ENCODE data around the gene SEMA3C. TPM values are rescaled to one million over a fixed set of nuclear protein-coding genes. Genes with fewer than 3 reads are reported as not detected.

Gene SEMA3C
- total and polyA plus RNA-seq, 9 donors = 74.4 to 270 (median 134) TPM

DNA sequence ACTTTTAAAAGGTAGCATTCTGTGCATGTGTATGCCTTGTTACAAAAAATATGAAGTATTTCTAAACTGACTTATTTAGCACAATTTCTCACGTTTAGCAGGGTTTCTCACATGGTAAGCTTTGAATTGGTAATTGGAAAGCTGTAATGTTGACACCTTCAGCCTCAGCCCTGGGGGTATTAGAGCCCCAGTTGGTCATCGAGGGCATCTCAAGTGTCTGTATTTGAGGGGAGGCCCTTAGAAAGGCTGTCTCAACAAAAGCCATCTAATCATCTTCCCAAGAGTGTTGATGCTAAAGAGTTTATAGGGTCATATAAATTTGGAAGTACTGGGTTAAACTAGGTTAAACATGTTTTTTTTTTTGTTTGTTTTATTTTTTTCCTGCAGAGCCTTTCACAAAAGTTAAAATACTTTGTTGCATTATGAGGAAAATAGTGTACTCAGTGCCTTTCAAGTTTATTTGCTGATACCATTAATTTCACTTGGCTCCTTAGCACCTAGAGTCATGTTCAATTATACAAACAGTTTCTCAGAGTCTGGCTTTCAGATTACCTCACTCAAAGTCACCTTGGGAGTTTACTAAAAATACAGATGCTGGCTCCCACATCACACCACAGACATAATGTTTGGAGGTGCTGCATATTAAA, 146.4 kb downstream of the SEMA3C start:
- Histone ChIP-seq H3K4me1 (ENCODE audit: control insufficient read depth, insufficient read depth, low read length) (no peaks in the 10 kb centered on the region), H3K27ac (ENCODE audit: low read length) (no peak overlapping the region), H3K36me3 (ENCODE audit: control insufficient read depth, insufficient read depth, low read length) (peaks cover 10% of the 10 kb centered on the region), H3K9me3 (replicated peaks; ENCODE audit: control insufficient read depth, low read depth, low read length) (no peaks in the 10 kb centered on the region), H3K27me3 (ENCODE audit: control insufficient read depth, insufficient read depth, low read length) (no peaks in the 10 kb centered on the region), H3K4me3 (ENCODE audit: low read length) (no peak overlapping the region)
- WGBS (ENCODE audit: insufficient coverage) = no CpG with 5 or more reads among the region's 2 CpGs
- peak; percentile 48 for DNase-seq

DNA sequence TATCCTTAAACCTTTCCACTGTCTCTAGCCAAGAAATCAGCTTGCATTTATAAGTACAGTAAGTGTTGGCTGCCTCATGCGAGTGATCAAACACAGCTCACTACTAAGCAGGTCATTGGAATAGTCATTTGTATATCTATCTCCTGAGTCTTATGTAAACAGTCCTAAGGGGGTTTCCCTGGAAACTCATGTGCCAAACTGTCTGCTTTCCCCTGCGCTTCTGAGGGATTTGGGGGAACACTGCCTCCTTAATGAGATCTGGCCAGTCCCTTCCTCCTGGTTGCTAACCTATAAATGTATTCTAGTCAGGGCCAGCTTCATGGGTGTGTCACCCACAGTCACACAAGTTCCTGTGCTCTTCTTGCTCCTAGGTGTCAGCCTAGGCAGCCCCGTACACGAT, 147.3 kb downstream of the SEMA3C start:
- H3K27me3 ChIP-seq (ENCODE audit: control insufficient read depth, insufficient read depth, low read length) = no peaks in the 10 kb centered on the region

DNA sequence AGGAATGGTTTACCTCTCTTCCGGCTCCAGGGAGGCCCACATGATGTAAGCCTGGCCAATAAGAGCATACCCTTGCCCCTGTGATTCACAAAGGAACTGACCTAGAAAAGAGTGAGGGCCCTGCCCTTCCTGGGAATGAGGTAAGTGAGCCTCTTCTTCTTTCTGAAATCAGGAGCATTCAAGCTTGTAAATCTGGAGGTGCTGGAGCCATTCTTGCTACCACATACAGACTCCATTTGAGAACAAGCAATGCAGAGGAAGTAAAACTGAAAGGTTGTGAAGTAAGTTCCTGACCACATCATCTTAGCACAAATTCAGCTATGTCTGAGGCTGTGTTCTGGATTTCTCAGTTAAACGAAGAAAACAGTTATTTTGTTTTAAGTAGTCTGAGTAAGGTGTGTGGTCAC, 148.2 kb downstream of the SEMA3C start:
- 100% methylated on average over 1 of the region's 2 CpGs for WGBS (ENCODE audit: insufficient coverage)
- DNase-seq = no peak
- Histone ChIP-seq H3K4me1 (ENCODE audit: control insufficient read depth, insufficient read depth, low read length) (no peaks in the 10 kb centered on the region), H3K4me3 (ENCODE audit: low read length) (no peak overlapping the region), H3K27ac (ENCODE audit: low read length) (no peak overlapping the region), H3K27me3 (ENCODE audit: control insufficient read depth, insufficient read depth, low read length) (no peaks in the 10 kb centered on the region), H3K36me3 (ENCODE audit: control insufficient read depth, insufficient read depth, low read length) (peaks cover 14% of the 10 kb centered on the region), H3K9me3 (replicated peaks; ENCODE audit: control insufficient read depth, low read depth, low read length) (no peaks in the 10 kb centered on the region)

More for the DNA sequence above, 147.3 kb downstream of the SEMA3C start:
- WGBS (ENCODE audit: insufficient coverage) = 50% methylated on average over 1 of the region's 4 CpGs
- no peaks in the 10 kb centered on the region for H3K9me3 ChIP-seq (replicated peaks; ENCODE audit: control insufficient read depth, low read depth, low read length)
- no peak overlapping the region for H3K4me3 ChIP-seq (ENCODE audit: low read length)
- peak; percentile 73 for DNase-seq
- no peaks in the 10 kb centered on the region for H3K4me1 ChIP-seq (ENCODE audit: control insufficient read depth, insufficient read depth, low read length)
- H3K27ac ChIP-seq (ENCODE audit: low read length) = no peak overlapping the region
- peaks cover 13% of the 10 kb centered on the region for H3K36me3 ChIP-seq (ENCODE audit: control insufficient read depth, insufficient read depth, low read length)

DNA sequence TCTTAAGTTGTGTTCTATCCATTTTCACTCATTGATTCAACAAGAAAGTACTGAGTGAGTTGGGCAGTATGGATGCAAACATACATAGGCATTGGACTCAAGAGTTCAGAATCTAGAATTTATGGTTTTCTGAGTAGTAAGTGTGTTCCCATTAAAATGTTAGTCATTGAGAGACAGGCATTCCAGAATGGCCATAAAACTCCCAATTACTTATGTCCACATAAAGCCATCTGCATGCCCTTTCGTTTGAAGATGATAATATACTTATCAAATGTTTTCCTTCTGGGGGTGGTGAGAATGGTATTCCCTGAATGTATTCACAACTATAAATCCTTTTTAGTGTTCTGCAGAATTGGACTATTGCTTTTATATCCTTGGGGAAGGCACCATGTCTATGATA, 148.8 kb downstream of the SEMA3C start:
- H3K4me1 ChIP-seq (ENCODE audit: control insufficient read depth, insufficient read depth, low read length) = no peaks in the 10 kb centered on the region
- no peak overlapping the region for H3K27ac ChIP-seq (ENCODE audit: low read length)
- no CpG with 5 or more reads among the region's 1 CpG for WGBS (ENCODE audit: insufficient coverage)
- H3K36me3 ChIP-seq (ENCODE audit: control insufficient read depth, insufficient read depth, low read length) = peaks cover 14% of the 10 kb centered on the region
- H3K9me3 ChIP-seq (replicated peaks; ENCODE audit: control insufficient read depth, low read depth, low read length) = no peaks in the 10 kb centered on the region
- no peak overlapping the region for H3K4me3 ChIP-seq (ENCODE audit: low read length)
- no peak for DNase-seq
- no peaks in the 10 kb centered on the region for H3K27me3 ChIP-seq (ENCODE audit: control insufficient read depth, insufficient read depth, low read length)

DNA sequence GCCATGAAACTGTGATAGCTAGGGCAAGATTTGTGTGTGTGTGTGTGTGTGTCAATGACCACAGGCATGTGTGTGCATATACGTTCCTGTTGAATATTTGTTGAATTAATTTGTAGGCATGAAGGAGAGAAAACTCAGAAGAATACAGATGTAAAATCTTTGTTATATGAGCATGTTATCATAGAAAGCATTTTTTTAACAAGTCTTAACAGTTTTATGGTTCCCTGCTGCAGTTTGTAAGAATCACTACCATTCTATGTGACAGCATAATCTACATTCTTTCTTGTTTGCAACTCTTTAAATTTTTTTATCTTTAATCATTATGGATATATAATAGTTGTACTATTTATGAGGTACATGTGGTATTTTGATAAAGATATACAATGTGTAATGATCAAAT, 150.1 kb downstream of the SEMA3C start:
- no peak for DNase-seq
- Histone ChIP-seq H3K9me3 (replicated peaks; ENCODE audit: control insufficient read depth, low read depth, low read length) (no peaks in the 10 kb centered on the region), H3K4me3 (ENCODE audit: low read length) (no peak overlapping the region), H3K36me3 (ENCODE audit: control insufficient read depth, insufficient read depth, low read length) (peaks cover 18% of the 10 kb centered on the region), H3K27ac (ENCODE audit: low read length) (no peak overlapping the region), H3K4me1 (ENCODE audit: control insufficient read depth, insufficient read depth, low read length) (no peaks in the 10 kb centered on the region), H3K27me3 (ENCODE audit: control insufficient read depth, insufficient read depth, low read length) (no peaks in the 10 kb centered on the region)
- WGBS (ENCODE audit: insufficient coverage) = 100% methylated on average over 1 of the region's 1 CpG

DNA sequence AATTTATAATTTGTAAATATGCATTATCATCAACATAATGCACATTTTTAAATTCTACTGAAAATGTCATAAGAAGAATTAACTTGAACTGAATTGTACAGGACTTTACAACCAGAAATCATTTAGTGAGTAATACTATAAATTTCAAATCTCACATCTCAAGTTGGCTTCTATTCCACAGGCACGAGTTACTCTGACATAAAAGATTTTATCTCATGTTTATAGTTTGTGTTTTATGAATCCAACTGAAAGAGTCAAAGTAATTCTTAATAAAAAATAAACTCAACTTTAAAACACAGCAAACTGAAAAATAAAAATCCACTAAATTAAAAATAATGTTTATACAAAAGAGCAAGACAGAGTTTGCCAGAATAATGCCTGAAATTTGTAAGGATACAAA, 151.2 kb downstream of the SEMA3C start:
- Histone ChIP-seq H3K36me3 (ENCODE audit: control insufficient read depth, insufficient read depth, low read length) (peaks cover 14% of the 10 kb centered on the region), H3K4me1 (ENCODE audit: control insufficient read depth, insufficient read depth, low read length) (no peaks in the 10 kb centered on the region), H3K27ac (ENCODE audit: low read length) (no peak overlapping the region), H3K27me3 (ENCODE audit: control insufficient read depth, insufficient read depth, low read length) (no peaks in the 10 kb centered on the region), H3K4me3 (ENCODE audit: low read length) (no peak overlapping the region), H3K9me3 (replicated peaks; ENCODE audit: control insufficient read depth, low read depth, low read length) (no peaks in the 10 kb centered on the region)
- WGBS (ENCODE audit: insufficient coverage) = no CpG with 5 or more reads among the region's 1 CpG
- DNase-seq = no peak

DNA sequence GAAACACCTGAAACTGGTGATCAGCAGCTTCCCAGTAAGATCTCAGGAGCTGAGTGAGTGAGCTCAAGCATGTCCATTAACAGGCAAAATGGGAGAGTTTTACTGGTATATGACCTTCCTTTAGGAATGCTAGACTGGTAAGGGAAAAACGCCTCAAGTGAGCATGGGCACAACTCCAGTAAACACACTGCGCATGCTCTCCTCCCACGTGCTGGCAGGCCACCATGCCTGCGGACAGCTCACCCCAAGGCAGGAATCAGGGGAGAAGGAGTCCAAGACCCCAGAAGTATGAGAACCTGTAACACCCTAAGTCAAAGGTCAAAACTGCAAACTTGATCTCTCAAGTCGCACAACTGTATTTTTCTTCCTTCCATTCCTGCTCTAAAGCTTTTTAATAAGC, 152.1 kb downstream of the SEMA3C start:
- H3K36me3 ChIP-seq (ENCODE audit: control insufficient read depth, insufficient read depth, low read length) = peaks cover 12% of the 10 kb centered on the region
- H3K9me3 ChIP-seq (replicated peaks; ENCODE audit: control insufficient read depth, low read depth, low read length) = no peaks in the 10 kb centered on the region
- no peak overlapping the region for H3K4me3 ChIP-seq (ENCODE audit: low read length)
- WGBS (ENCODE audit: insufficient coverage) = 88% methylated on average over 5 of the region's 5 CpGs
- H3K27me3 ChIP-seq (ENCODE audit: control insufficient read depth, insufficient read depth, low read length) = no peaks in the 10 kb centered on the region
- no peak for DNase-seq
- no peaks in the 10 kb centered on the region for H3K4me1 ChIP-seq (ENCODE audit: control insufficient read depth, insufficient read depth, low read length)
- H3K27ac ChIP-seq (ENCODE audit: low read length) = no peak overlapping the region

DNA sequence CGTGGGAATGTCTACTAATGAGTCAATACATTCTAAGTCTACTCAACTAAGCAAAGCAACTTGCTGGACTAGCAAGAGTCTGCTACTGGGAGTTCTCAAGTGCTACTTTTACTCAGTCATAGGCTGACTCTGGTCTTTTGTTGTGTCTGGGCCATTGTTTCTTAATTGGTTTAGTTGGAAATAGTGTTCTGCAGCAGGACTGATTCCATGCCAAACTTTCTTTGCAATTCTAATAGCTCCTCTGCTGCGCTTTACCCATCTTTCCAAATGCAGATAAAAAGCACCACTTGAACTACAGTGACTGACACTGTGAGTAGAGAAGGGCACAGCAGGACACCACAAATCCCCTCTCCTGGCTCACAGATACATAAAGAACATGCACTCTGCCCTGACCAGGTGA, 154.7 kb downstream of the SEMA3C start:
- Histone ChIP-seq H3K36me3 (ENCODE audit: control insufficient read depth, insufficient read depth, low read length) (peaks cover 8% of the 10 kb centered on the region), H3K4me3 (ENCODE audit: low read length) (no peak overlapping the region), H3K27ac (ENCODE audit: low read length) (no peak overlapping the region), H3K27me3 (ENCODE audit: control insufficient read depth, insufficient read depth, low read length) (no peaks in the 10 kb centered on the region), H3K9me3 (replicated peaks; ENCODE audit: control insufficient read depth, low read depth, low read length) (no peaks in the 10 kb centered on the region), H3K4me1 (ENCODE audit: control insufficient read depth, insufficient read depth, low read length) (no peaks in the 10 kb centered on the region)
- whole genome bisulfite sequencing (ENCODE audit: insufficient coverage) = no CpG with 5 or more reads among the region's 2 CpGs
- no peak for DNase-seq

DNA sequence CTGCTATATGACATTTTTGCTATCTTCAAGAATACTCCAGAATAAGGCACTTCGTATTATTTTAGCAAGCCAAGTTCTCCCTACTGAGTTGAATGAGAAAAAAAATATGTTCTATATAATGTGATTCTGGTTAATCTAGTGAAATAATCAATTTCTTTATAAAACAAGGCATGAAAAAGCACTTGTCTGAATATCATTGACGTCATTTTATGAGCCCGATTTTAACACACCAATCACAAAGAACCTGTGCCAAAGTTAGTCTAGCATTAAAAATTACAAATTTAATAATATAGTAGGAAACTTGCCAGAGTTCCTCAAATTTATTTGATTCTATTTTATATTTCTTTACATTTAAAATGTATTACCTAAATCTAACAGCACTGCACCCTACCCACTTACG, 155.1 kb downstream of the SEMA3C start:
- no CpG with 5 or more reads among the region's 4 CpGs for WGBS (ENCODE audit: insufficient coverage)
- Histone ChIP-seq H3K27ac (ENCODE audit: low read length) (no peak overlapping the region), H3K27me3 (ENCODE audit: control insufficient read depth, insufficient read depth, low read length) (no peaks in the 10 kb centered on the region), H3K4me3 (ENCODE audit: low read length) (no peak overlapping the region), H3K9me3 (replicated peaks; ENCODE audit: control insufficient read depth, low read depth, low read length) (no peaks in the 10 kb centered on the region), H3K4me1 (ENCODE audit: control insufficient read depth, insufficient read depth, low read length) (no peaks in the 10 kb centered on the region), H3K36me3 (ENCODE audit: control insufficient read depth, insufficient read depth, low read length) (peaks cover 8% of the 10 kb centered on the region)
- DNase-seq = no peak

DNA sequence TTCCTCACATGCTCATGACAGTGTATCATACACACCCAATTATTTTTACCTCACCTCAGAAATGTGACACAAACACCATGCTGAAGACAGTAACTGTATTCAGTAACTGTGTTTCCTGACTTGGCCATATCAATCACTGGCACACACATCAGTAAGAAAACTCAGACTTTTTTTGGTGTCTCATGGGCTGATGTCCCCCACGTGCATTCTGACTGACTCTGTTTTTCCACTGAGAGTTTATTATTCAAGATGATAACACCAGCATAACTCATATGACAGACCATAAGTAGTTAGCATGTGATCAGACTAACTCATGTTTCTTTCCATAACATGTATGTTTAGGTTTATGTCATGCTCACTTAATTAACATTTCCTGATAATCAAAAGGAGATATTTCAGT, 155.6 kb downstream of the SEMA3C start:
- Histone ChIP-seq H3K27ac (ENCODE audit: low read length) (no peak overlapping the region), H3K4me1 (ENCODE audit: control insufficient read depth, insufficient read depth, low read length) (no peaks in the 10 kb centered on the region), H3K36me3 (ENCODE audit: control insufficient read depth, insufficient read depth, low read length) (peaks cover 9% of the 10 kb centered on the region), H3K27me3 (ENCODE audit: control insufficient read depth, insufficient read depth, low read length) (no peaks in the 10 kb centered on the region), H3K9me3 (replicated peaks; ENCODE audit: control insufficient read depth, low read depth, low read length) (no peaks in the 10 kb centered on the region), H3K4me3 (ENCODE audit: low read length) (no peak overlapping the region)
- no peak for DNase-seq
- WGBS (ENCODE audit: insufficient coverage) = no CpG with 5 or more reads among the region's 1 CpG

DNA sequence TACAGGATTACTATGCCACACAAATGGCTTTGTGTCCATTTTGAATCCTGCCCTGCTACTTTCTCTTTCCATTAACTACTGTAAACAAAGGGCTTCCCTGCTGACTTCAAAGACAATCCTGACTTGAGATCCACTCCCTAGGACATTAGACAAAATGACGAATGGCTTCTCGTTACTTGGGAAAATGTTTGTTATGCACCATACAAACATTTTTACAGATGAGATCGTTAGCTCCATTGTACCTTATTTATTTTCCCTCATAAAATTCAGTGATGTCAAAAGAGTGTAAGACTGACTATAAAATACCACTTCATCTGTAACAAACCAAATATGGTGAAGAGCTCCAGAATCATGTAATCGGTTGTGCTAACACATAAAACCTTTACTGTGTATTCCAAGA, 158.6 kb downstream of the SEMA3C start:
- H3K36me3 ChIP-seq (ENCODE audit: control insufficient read depth, insufficient read depth, low read length) = peaks cover 22% of the 10 kb centered on the region
- no peak overlapping the region for H3K27ac ChIP-seq (ENCODE audit: low read length)

More for the DNA sequence above, 158.6 kb downstream of the SEMA3C start:
- Histone ChIP-seq H3K4me1 (ENCODE audit: control insufficient read depth, insufficient read depth, low read length) (no peaks in the 10 kb centered on the region), H3K9me3 (replicated peaks; ENCODE audit: control insufficient read depth, low read depth, low read length) (no peaks in the 10 kb centered on the region), H3K4me3 (ENCODE audit: low read length) (no peak overlapping the region), H3K27me3 (ENCODE audit: control insufficient read depth, insufficient read depth, low read length) (no peaks in the 10 kb centered on the region)
- no peak for DNase-seq
- no CpG with 5 or more reads among the region's 4 CpGs for WGBS (ENCODE audit: insufficient coverage)

Data from muscle of leg (tissue), 11 donors.